ENCODE measurements around the gene NEAT1. TPM values are rescaled to one million over a fixed set of nuclear protein-coding genes. Genes with fewer than 3 reads are reported as not detected.

The NEAT1 gene
- total and polyA plus RNA-seq, 2 experiments from 2014 or later = 5.3 to 7.2 TPM

GRCh38 chr11:65420506-65420905, 2.1 kb upstream of the NEAT1 start:
- peaks cover 44% of the 10 kb centered on the region for H3F3A ChIP-seq (replicated peaks; ENCODE audit: low read depth)
- TF ChIP-seq ZNF114 (CRISPR knock-in tag; IDR thresholded peaks at IDR 0.05) (no peak), STAT1 (IDR thresholded peaks at IDR 0.05; ENCODE audit: unreplicated experiment) (no peak), ZNF331 (CRISPR knock-in tag; IDR thresholded peaks at IDR 0.05; ENCODE audit: low read depth) (no peak), ZNF462 (CRISPR knock-in tag; IDR thresholded peaks at IDR 0.05) (no peak), NANOG (IDR thresholded peaks at IDR 0.05; ENCODE audit: borderline replicate concordance) (no peak), CREB1 (CRISPR knock-in tag; IDR thresholded peaks at IDR 0.05; ENCODE audit: low read depth) (no peak), CTCF (conservative IDR thresholded peaks at IDR 0.05; ENCODE audit: low read depth in 2 of 2) (no peak), EZH2 (IDR thresholded peaks at IDR 0.05; ENCODE audit: low read depth, unreplicated experiment) (no peak), REST (IDR thresholded peaks at IDR 0.05; ENCODE audit: unreplicated experiment) (no peak), POLR2AphosphoS5 (IDR thresholded peaks at IDR 0.05; ENCODE audit: low read depth) (no peak), EZH2phosphoT487 (IDR thresholded peaks at IDR 0.05; ENCODE audit: unreplicated experiment) (no peak), JUNB (IDR thresholded peaks at IDR 0.05; ENCODE audit: unreplicated experiment) (no peak)
- TF ChIP-seq, protein P1, sequence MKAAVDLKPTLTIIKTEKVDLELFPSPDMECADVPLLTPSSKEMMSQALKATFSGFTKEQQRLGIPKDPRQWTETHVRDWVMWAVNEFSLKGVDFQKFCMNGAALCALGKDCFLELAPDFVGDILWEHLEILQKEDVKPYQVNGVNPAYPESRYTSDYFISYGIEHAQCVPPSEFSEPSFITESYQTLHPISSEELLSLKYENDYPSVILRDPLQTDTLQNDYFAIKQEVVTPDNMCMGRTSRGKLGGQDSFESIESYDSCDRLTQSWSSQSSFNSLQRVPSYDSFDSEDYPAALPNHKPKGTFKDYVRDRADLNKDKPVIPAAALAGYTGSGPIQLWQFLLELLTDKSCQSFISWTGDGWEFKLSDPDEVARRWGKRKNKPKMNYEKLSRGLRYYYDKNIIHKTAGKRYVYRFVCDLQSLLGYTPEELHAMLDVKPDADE (IDR thresholded peaks at IDR 0.05) = no peak
- no peak for ATAC-seq
- Mint-ChIP-seq H3K27me3 (ENCODE audit: insufficient read depth, low read depth, poor library complexity) (peaks cover 37% of the 10 kb centered on the region), H3K4me3 (peak overlapping the region; percentile 73; the same call in 1 of the 3 replicates), H3K9me3 (no peaks in the 10 kb centered on the region; the same call in 2 of the 3 replicates), H3K4me1 (peaks cover 84% of the 10 kb centered on the region), H3K27ac (peak overlapping the region; percentile 79), H3K36me3 (ENCODE audit: low read depth) (no peaks in the 10 kb centered on the region)
- peak overlapping the region; percentile 64; the same call in 1 of the 2 replicates for H3K4me2 ChIP-seq
- H3K36me3 ChIP-seq (ENCODE audit: insufficient read depth) = no peaks in the 10 kb centered on the region
- no peak for DNase-seq (ENCODE audit: low spot score)
- H3K79me2 ChIP-seq (replicated peaks; ENCODE audit: insufficient read depth) = peaks cover 25% of the 10 kb centered on the region
- H3K4me3 ChIP-seq = no peak overlapping the region
- no peaks in the 10 kb centered on the region for H4K20me1 ChIP-seq (replicated peaks; ENCODE audit: insufficient read depth)
- H2AFZ ChIP-seq = no peak overlapping the region
- peaks cover 83% of the 10 kb centered on the region for H3K4me1 ChIP-seq (ENCODE audit: insufficient read depth)
- no peaks in the 10 kb centered on the region for H3K9me2 ChIP-seq (ENCODE audit: insufficient read depth)
- peak overlapping the region; percentile 93 for H3K27ac ChIP-seq (ENCODE audit: low read depth)
- no peaks in the 10 kb centered on the region for H3K27me3 ChIP-seq (ENCODE audit: insufficient read depth)

All from GM23338 (cell line).